SH-SY5Y (cell line): ENCODE data around the gene CLPTM1.

Source experiments
- GATA2 ChIP-seq: IDR thresholded peaks from 2 replicates; pipeline ENCODE4 v1.6.1; 2011; ENCODE audit warnings: mild to moderate bottlenecking, low read depth, low read length
- GATA3 ChIP-seq: IDR thresholded peaks from 2 replicates; pipeline ENCODE4 v1.6.1; 2011; ENCODE audit warnings: low read depth, mild to moderate bottlenecking, low read length, moderate library complexity

GRCh38 chr19:45008552-45008951 lies 53.4 kb downstream of the CLPTM1 start:
- no peak for TF ChIP-seq GATA2
- no peak for TF ChIP-seq GATA3
